Mesenchymal stem cell (in vitro differentiated cells and primary cell): Measurements from ENCODE around the gene TP73.
A peak's percentile ranks its signal among the peaks of the same experiment; 100 is the strongest.

Source experiments
- DNase-seq: peaks from one replicate; pipeline ENCODE4 v3.0.0-alpha.2; 2013
- H2AFZ ChIP-seq: one replicate; pipeline ENCODE4 v1.6.1; 2013; ENCODE audit warnings: low read depth, mild to moderate bottlenecking, control low read depth, inconsistent platforms, low read length, moderate library complexity
- H2AK5ac ChIP-seq: 2 replicates; pipeline ENCODE4 v1.6.1; 2013; ENCODE audit warnings: low read length, moderate library complexity, mild to moderate bottlenecking, inconsistent platforms; ENCODE audit not compliant: severe bottlenecking
- H2BK120ac ChIP-seq: one replicate; pipeline ENCODE4 v1.6.1; 2013; ENCODE audit warnings: low read depth, mild to moderate bottlenecking, inconsistent platforms, low read length, moderate library complexity
- H2BK12ac ChIP-seq, 2 experiments: one replicate each; pipeline ENCODE4 v1.6.1; 2013; ENCODE audit warnings: inconsistent platforms in 2 of 2, low read length in 2 of 2, mild to moderate bottlenecking in 2 of 2, moderate library complexity in 2 of 2, control low read depth in 1 of 2
- H2BK15ac ChIP-seq: one replicate; pipeline ENCODE4 v1.6.1; 2013; ENCODE audit warnings: mild to moderate bottlenecking, low read depth, inconsistent platforms; ENCODE audit not compliant: poor library complexity, severe bottlenecking
- H2BK5ac ChIP-seq: 2 replicates; pipeline ENCODE4 v1.6.1; 2013; ENCODE audit warnings: low read depth, mild to moderate bottlenecking, low read length, control low read depth, inconsistent platforms; ENCODE audit not compliant: poor library complexity, severe bottlenecking
- H3K14ac ChIP-seq, 2 experiments: one replicate each; pipeline ENCODE4 v1.6.1; 2013; ENCODE audit warnings: inconsistent platforms in 2 of 2, low read length in 2 of 2, control low read depth in 1 of 2, mild to moderate bottlenecking in 1 of 2, moderate library complexity in 1 of 2
- H3K18ac ChIP-seq, 2 experiments: one replicate each; pipeline ENCODE4 v1.6.1; 2013; ENCODE audit warnings: inconsistent platforms in 2 of 2, low read length in 2 of 2, control low read depth in 1 of 2, low read depth in 1 of 2, mild to moderate bottlenecking in 1 of 2
- H3K23ac ChIP-seq, 2 experiments: one replicate each; pipeline ENCODE4 v1.6.1; 2013; ENCODE audit warnings: inconsistent platforms in 2 of 2, low read length in 2 of 2, mild to moderate bottlenecking in 2 of 2, moderate library complexity in 2 of 2, control low read depth in 1 of 2
- H3K27ac ChIP-seq: 2 replicates; pipeline ENCODE4 v1.5.1; 2013; ENCODE audit warnings: mild to moderate bottlenecking, moderate library complexity, low read length, control low read depth, inconsistent platforms; ENCODE audit not compliant: poor library complexity, severe bottlenecking
- H3K27me3 ChIP-seq, 2 experiments: 2 replicates each; pipeline versions ENCODE4 v1.6.1 to v1.7.0; 2013; ENCODE audit warnings: low read length in 2 of 2, mild to moderate bottlenecking in 2 of 2, moderate library complexity in 2 of 2, control low read depth in 1 of 2, inconsistent platforms in 1 of 2; ENCODE audit not compliant: control insufficient read depth in 1 of 2, insufficient read depth in 1 of 2
- H3K36me3 ChIP-seq, 2 experiments: 2 replicates each; pipeline versions ENCODE4 v1.6.1 to v1.7.0; 2013; ENCODE audit warnings: low read length in 2 of 2, control low read depth in 1 of 2, inconsistent platforms in 1 of 2, low read depth in 1 of 2, mild to moderate bottlenecking in 1 of 2; ENCODE audit not compliant: insufficient read depth in 2 of 2, control insufficient read depth in 1 of 2
- H3K4ac ChIP-seq, 2 experiments: one replicate each; pipeline ENCODE4 v1.6.1; 2013; ENCODE audit warnings: inconsistent platforms in 2 of 2, low read length in 2 of 2, mild to moderate bottlenecking in 2 of 2, moderate library complexity in 2 of 2, control low read depth in 1 of 2, low read depth in 1 of 2
- H3K4me1 ChIP-seq: 2 replicates; pipeline ENCODE4 v1.6.1; 2013; ENCODE audit warnings: low read depth, low read length, control low read depth; ENCODE audit not compliant: control insufficient read depth, insufficient read depth
- H3K4me2 ChIP-seq: 2 replicates; pipeline ENCODE4 v1.6.1; 2013; ENCODE audit warnings: low read length, mild to moderate bottlenecking, inconsistent platforms; ENCODE audit not compliant: poor library complexity, severe bottlenecking
- H3K4me3 ChIP-seq, 2 experiments: 2 replicates each; pipeline versions ENCODE4 v1.5.1 to v1.7.0; 2013; ENCODE audit warnings: low read length in 2 of 2, mild to moderate bottlenecking in 2 of 2, control low read depth in 1 of 2, low read depth in 1 of 2; ENCODE audit not compliant: insufficient read depth in 1 of 2
- H3K79me1 ChIP-seq: replicated peaks from 2 replicates; pipeline ENCODE4 v1.6.1; 2013; ENCODE audit warnings: mild to moderate bottlenecking, control low read depth, low read length, inconsistent platforms; ENCODE audit not compliant: poor library complexity, severe bottlenecking
- H3K9ac ChIP-seq: 2 replicates; pipeline ENCODE4 v1.7.0; 2013; ENCODE audit warnings: mild to moderate bottlenecking, low read length, moderate library complexity
- H3K9me3 ChIP-seq: 2 replicates; pipeline ENCODE4 v1.7.0; 2013; ENCODE audit warnings: mild to moderate bottlenecking, low read length; ENCODE audit not compliant: control insufficient read depth
- H4K8ac ChIP-seq: one replicate; pipeline ENCODE4 v1.6.1; 2013; ENCODE audit warnings: inconsistent platforms, mild to moderate bottlenecking, low read length, moderate library complexity
- H4K91ac ChIP-seq: one replicate; pipeline ENCODE4 v1.6.1; 2013; ENCODE audit warnings: mild to moderate bottlenecking, low read length, inconsistent platforms
- WGBS: methylation state at CpG from one replicate; pipeline ENCODE4 v1.1.7; 2013; ENCODE audit warnings: mixed read lengths; 5-methylcytosine and 5-hydroxymethylcytosine counted together

The TP73 gene

GRCh38 chr1:3742439-3743298 is 90.4 kb downstream of the TP73 start:
- Histone ChIP-seq H2BK120ac (no peak overlapping the region), H2BK12ac (no peak overlapping the region), H2AK5ac (no peak overlapping the region), H2BK5ac (no peak overlapping the region), H2AFZ (no peak overlapping the region), H3K4me3 (no peak overlapping the region), H4K91ac (no peak overlapping the region), H4K8ac (no peak overlapping the region), H3K4ac (no peak overlapping the region), H3K14ac (no peak overlapping the region), H3K4me1 (peaks cover 25% of the 10 kb centered on the region), H3K9ac (peak overlapping the region; percentile 21), H3K23ac (no peak overlapping the region), H3K27ac (no peak overlapping the region), H2BK15ac (no peak overlapping the region), H3K9me3 (no peaks in the 10 kb centered on the region), H3K36me3 (peaks cover 37 to 47% of the 10 kb centered on the region in 2 experiments), H3K27me3 (no peaks in the 10 kb centered on the region), H3K4me2 (no peak overlapping the region), H3K79me1 (peaks cover 15% of the 10 kb centered on the region), H3K18ac (no peak overlapping the region)
- WGBS = 96% methylated on average over 24 of the region's 24 CpGs
- DNase-seq = no peak

- no peak overlapping the region for H2BK15ac ChIP-seq
- no peak overlapping the region for H3K18ac ChIP-seq
- H2BK12ac ChIP-seq = no peak overlapping the region
- H3K9ac ChIP-seq = no peak overlapping the region
- H3K9me3 ChIP-seq = no peaks in the 10 kb centered on the region
- H3K79me1 ChIP-seq = peaks cover 14% of the 10 kb centered on the region
- no peak overlapping the region for H3K23ac ChIP-seq
- no peak overlapping the region for H3K4me2 ChIP-seq
- no peak overlapping the region for H3K4me3 ChIP-seq
- no peak overlapping the region for H2BK120ac ChIP-seq
- no peak overlapping the region for H3K14ac ChIP-seq
- H3K4me1 ChIP-seq = peaks cover 29% of the 10 kb centered on the region
- DNase-seq = no peak
- no peak overlapping the region for H3K27ac ChIP-seq
- no peak overlapping the region for H2BK5ac ChIP-seq
- 95% methylated on average over 4 of the region's 4 CpGs for WGBS
- H2AFZ ChIP-seq = no peak overlapping the region
- H3K36me3 ChIP-seq = peaks cover 30 to 39% of the 10 kb centered on the region in 2 experiments
- no peak overlapping the region for H3K4ac ChIP-seq
- H4K8ac ChIP-seq = no peak overlapping the region
- no peak overlapping the region for H4K91ac ChIP-seq
- no peaks in the 10 kb centered on the region for H3K27me3 ChIP-seq
- H2AK5ac ChIP-seq = no peak overlapping the region
These were observed 91.1 kb downstream of the TP73 start for GRCh38 chr1:3743421-3743820.

- Histone ChIP-seq H3K4me2 (no peak overlapping the region), H3K27me3 (no peaks in the 10 kb centered on the region), H4K91ac (no peak overlapping the region), H3K18ac (no peak overlapping the region), H3K4me1 (peaks cover 29% of the 10 kb centered on the region), H2BK15ac (no peak overlapping the region), H2BK12ac (no peak overlapping the region), H2AK5ac (no peak overlapping the region), H3K14ac (no peak overlapping the region), H3K4ac (no peak overlapping the region), H3K9me3 (no peaks in the 10 kb centered on the region), H3K79me1 (peaks cover 14% of the 10 kb centered on the region), H3K23ac (no peak overlapping the region), H2BK5ac (no peak overlapping the region), H4K8ac (no peak overlapping the region), H3K27ac (no peak overlapping the region), H2AFZ (no peak overlapping the region), H3K4me3 (no peak overlapping the region), H2BK120ac (no peak overlapping the region), H3K36me3 (peaks cover 26 to 37% of the 10 kb centered on the region in 2 experiments), H3K9ac (no peak overlapping the region)
- no peak for DNase-seq
- 97% methylated on average over 12 of the region's 12 CpGs for WGBS
These were observed 91.5 kb downstream of the TP73 start for GRCh38 chr1:3743826-3744225.

GRCh38 chr1:3744646-3745045 is 92.3 kb downstream of the TP73 start:
- peaks cover 18 to 34% of the 10 kb centered on the region in 2 experiments for H3K36me3 ChIP-seq
- no peak overlapping the region for H3K9ac ChIP-seq
- H3K4ac ChIP-seq = no peak overlapping the region
- no peak overlapping the region for H4K8ac ChIP-seq
- H2AK5ac ChIP-seq = no peak overlapping the region
- no peak overlapping the region for H2BK15ac ChIP-seq
- peaks cover 29% of the 10 kb centered on the region for H3K4me1 ChIP-seq
- 93% methylated on average over 10 of the region's 10 CpGs for WGBS
- H3K4me3 ChIP-seq = no peak overlapping the region
- no peak overlapping the region for H2BK120ac ChIP-seq
- H3K18ac ChIP-seq = no peak overlapping the region
- peak overlapping the region in 1 of 2 experiments; percentile 46 for H3K23ac ChIP-seq
- peaks cover 3 to 4% of the 10 kb centered on the region in 2 experiments for H3K27me3 ChIP-seq
- no peak overlapping the region for H4K91ac ChIP-seq
- peaks cover 14% of the 10 kb centered on the region for H3K79me1 ChIP-seq
- DNase-seq = no peak
- no peak overlapping the region for H3K27ac ChIP-seq
- H2BK5ac ChIP-seq = no peak overlapping the region
- H3K14ac ChIP-seq = no peak overlapping the region
- H3K4me2 ChIP-seq = no peak overlapping the region
- no peak overlapping the region for H2BK12ac ChIP-seq
- no peaks in the 10 kb centered on the region for H3K9me3 ChIP-seq
- no peak overlapping the region for H2AFZ ChIP-seq
